Stimulated activated CD4-positive, alpha-beta T cell treated with anti-CD3 and anti-CD28 coated beads, Interleukin-1b, Interleukin-23, amount 100 ng/mL, for 1 hour (primary cell): ENCODE results near the gene ELAVL2.

Source experiments
- DNase-seq, 2 donors: peaks; one replicate each; pipeline ENCODE4 v3.0.0-alpha.2; 2020; ENCODE audit warnings: low read depth in 2 of 2

Gene ELAVL2

GRCh38 chr9:23826120-23826629 is at the start of gene ELAVL2:
ELAVL2 (minus strand) TSS chr9:23826240; CDS start chr9:23762234, 64,006 bp downstream.
- no peak for DNase-seq

GRCh38 chr9:23858234-23858633 is 32.2 kb upstream of the ELAVL2 start:
- no peak for DNase-seq

GRCh38 chr9:23855873-23856604 is 30.0 kb upstream of the ELAVL2 start:
- no peak for DNase-seq

- DNase-seq: no peak
Observed at GRCh38 chr9:23850690-23851629, 24.9 kb upstream of the ELAVL2 start.

GRCh38 chr9:23850242-23850689 is 24.2 kb upstream of the ELAVL2 start:
- DNase-seq: no peak

- no peak for DNase-seq
Observed at GRCh38 chr9:23849379-23850035, 23.5 kb upstream of the ELAVL2 start.

GRCh38 chr9:23842565-23843129 is 16.6 kb upstream of the ELAVL2 start:
- no peak for DNase-seq

GRCh38 chr9:23841304-23841703 is 15.3 kb upstream of the ELAVL2 start:
- no peak for DNase-seq

GRCh38 chr9:23837038-23837437 is 11.0 kb upstream of the ELAVL2 start:
- no peak for DNase-seq

GRCh38 chr9:23830929-23831730 is 5.1 kb upstream of the ELAVL2 start:
- no peak for DNase-seq

- no peak for DNase-seq
Observed at GRCh38 chr9:23830476-23830805, 4.4 kb upstream of the ELAVL2 start.

GRCh38 chr9:23829580-23830475 is 3.8 kb upstream of the ELAVL2 start:
- no peak for DNase-seq

- no peak for DNase-seq
Observed at GRCh38 chr9:23825700-23826099, 340 bp downstream of the ELAVL2 start.

- DNase-seq: no peak
Observed at GRCh38 chr9:23824830-23825591, 1.0 kb downstream of the ELAVL2 start.

GRCh38 chr9:23823986-23824829 is 1.8 kb downstream of the ELAVL2 start:
- DNase-seq: no peak

GRCh38 chr9:23823269-23823668 is 2.8 kb downstream of the ELAVL2 start:
- no peak for DNase-seq

- no peak for DNase-seq
Observed at GRCh38 chr9:23822261-23823169, 3.5 kb downstream of the ELAVL2 start.
